Psoas muscle (tissue), 8 donors: ENCODE results near the gene BCAS1. TPM values are rescaled to one million over a fixed set of nuclear protein-coding genes. Genes with fewer than 3 reads are reported as not detected.

ENCODE experiments used
- ATAC-seq, 4 donors: fragments of 200-7000 bp; cut with Tn5 transposase; one replicate each; pipeline ENCODE4 v1.9.1; 2020; ENCODE audit warnings: moderate library complexity in 3 of 4, mild to moderate bottlenecking in 2 of 4
- DNase-seq, 2 donors: peaks; one replicate each; pipeline ENCODE4 v3.0.0-alpha.2; 2020
- H3K27ac ChIP-seq: fragments of 200-600 bp; one replicate; pipeline ENCODE4 v1.8.0; 2022
- H3K27me3 ChIP-seq, 3 donors: fragments of 200-600 bp in 1 of 3; one replicate each; pipeline versions ENCODE4 v1.6.1 to v1.8.0; 2013 to 2022; ENCODE audit warnings: low read length in 2 of 3, mild to moderate bottlenecking in 2 of 3, moderate library complexity in 1 of 3; ENCODE audit not compliant: insufficient read depth in 3 of 3
- H3K36me3 ChIP-seq, 2 donors: fragments of 200-600 bp in 1 of 2; one replicate each; pipeline versions ENCODE4 v1.6.1 to v1.8.0; 2013 to 2022; ENCODE audit warnings: low read depth in 1 of 2, mild to moderate bottlenecking in 1 of 2, moderate library complexity in 1 of 2; ENCODE audit not compliant: insufficient read depth in 1 of 2
- H3K4me1 ChIP-seq: fragments of 200-600 bp; one replicate; pipeline ENCODE4 v1.8.0; 2022
- H3K4me3 ChIP-seq: fragments of 200-600 bp; one replicate; pipeline ENCODE4 v1.8.0; 2022; ENCODE audit warnings: mild to moderate bottlenecking
- H3K9me3 ChIP-seq: fragments of 200-600 bp; one replicate; pipeline ENCODE4 v1.8.0; 2022
- CTCF ChIP-seq: fragments of 200-600 bp; IDR thresholded peaks from one replicate; pipeline ENCODE4 v1.8.0; 2022; ENCODE audit warnings: antibody characterized with exemption
- WGBS, 3 donors: extraction: QIAGEN DNeasy Blood & Tissue Kit; methylation state at CpG; one replicate each; pipeline versions ENCODE4 v1.1.6 to v1.1.7; 2013; 5-methylcytosine and 5-hydroxymethylcytosine counted together
- intact Hi-C, 2 donors: fragments of 100-400 bp; cut with DNase I; formaldehyde crosslinking; loops; one replicate each; pipeline versions ENCODE4 v1.11.0 to v1.14.2; 2022
- polyA plus RNA-seq, 3 donors: library from polyadenylated mRNA; stranded (reverse); fragments of 200-250 nt; gene quantifications; one replicate each; pipeline ENCODE4 v1.2.3, GENCODE V29; 2013
- total RNA-seq, 4 donors: library from RNA; stranded (reverse); fragmentation: NEBNext Ultra II Directional in 2 of 4; extraction: Animal tissue kit (Norgen Biotek cat#: 25700) in 2 of 4; gene quantifications; one replicate each; pipeline versions ENCODE4 v1.2.1 to v1.2.4, GENCODE V29; 2021 to 2023
- donor health status: healthy with polysubstance abuse.
- donor health status: DM: no; HTN: no; CAD: no; lungs with moderate emphysema.
- donor health status: Bipolar disorder and iron deficiency.
- donor health status: healthy.
- donor health status: DM: yes; HTN: yes; CAD: no.
- donor health status: DM: no; HTN: no; CAD: no.
- donor health status: DM: no; HTN: no; CAD: no.
- donor health status: DM: yes; HTN: yes; CAD: no.

The BCAS1 gene
- total and polyA plus RNA-seq, 7 donors, result 0.01 to 0.26 (median 0.16) TPM; not detected in 2

GRCh38 chr20:53996584-53997486 is 73.6 kb downstream of the BCAS1 start:
- Histone ChIP-seq H3K27me3 (no peaks in the 10 kb centered on the region), H3K36me3 (no peaks in the 10 kb centered on the region), H3K4me3 (no peak overlapping the region), H3K4me1 (no peaks in the 10 kb centered on the region), H3K9me3 (peaks cover 13% of the 10 kb centered on the region), H3K27ac (no peak overlapping the region)
- intact Hi-C loops, result no loop called here
- DNase-seq, result no peak
- no peak for TF ChIP-seq CTCF
- ATAC-seq, result no peak
- 67 to 70% (median 69%) methylated on average over 10 of the region's 10 CpGs for WGBS, 3 donors

- intact Hi-C loops, result no loop called here
- Histone ChIP-seq H3K27ac (no peak overlapping the region), H3K36me3 (no peaks in the 10 kb centered on the region), H3K27me3 (no peaks in the 10 kb centered on the region), H3K4me1 (no peaks in the 10 kb centered on the region), H3K4me3 (no peak overlapping the region), H3K9me3 (peaks cover 5% of the 10 kb centered on the region)
- ATAC-seq, result no peak
- TF ChIP-seq CTCF, result no peak
- no peak for DNase-seq
- 37 to 50% (median 45%) methylated on average over 5 of the region's 5 CpGs for WGBS, 3 donors
Observed at GRCh38 chr20:53995949-53996348, 74.4 kb downstream of the BCAS1 start.

- Histone ChIP-seq H3K27me3 (no peaks in the 10 kb centered on the region), H3K9me3 (no peaks in the 10 kb centered on the region), H3K36me3 (no peaks in the 10 kb centered on the region), H3K4me1 (no peaks in the 10 kb centered on the region), H3K4me3 (no peak overlapping the region), H3K27ac (no peak overlapping the region)
- no peak for ATAC-seq
- 78 to 81% (median 78%) methylated on average over 7 of the region's 7 CpGs for WGBS, 3 donors
- intact Hi-C loops, result no loop called here
- DNase-seq, result no peak
- no peak for TF ChIP-seq CTCF
Observed at GRCh38 chr20:53994088-53994487, 76.3 kb downstream of the BCAS1 start.

GRCh38 chr20:53993310-53993709 is 77.1 kb downstream of the BCAS1 start:
- Histone ChIP-seq H3K4me3 (no peak overlapping the region), H3K4me1 (no peaks in the 10 kb centered on the region), H3K27me3 (no peaks in the 10 kb centered on the region), H3K9me3 (no peaks in the 10 kb centered on the region), H3K27ac (no peak overlapping the region), H3K36me3 (no peaks in the 10 kb centered on the region)
- DNase-seq, result no peak
- ATAC-seq, result no peak
- TF ChIP-seq CTCF, result no peak
- intact Hi-C loops, result no loop called here
- 82 to 84% (median 84%) methylated on average over 5 of the region's 5 CpGs for WGBS, 3 donors
